H1 (cell line): ENCODE data around the gene ATP1A3. TPM values are rescaled to one million over a fixed set of nuclear protein-coding genes. Genes with fewer than 3 reads are reported as not detected.

Experiments
- ASH2L ChIP-seq: fragments of 200-600, 300-600 bp; sonication (generic); IDR thresholded peaks from one replicate; pipeline ENCODE4 v1.7.1; 2017; ENCODE audit warnings: low read length
- BACH1 ChIP-seq: IDR thresholded peaks from 2 replicates; pipeline ENCODE4 v1.6.1; 2012; ENCODE audit warnings: low read length, improper control_type of control experiment
- CBX8 ChIP-seq: fragments of 300-800, 300-1000 bp; sonication (generic); IDR thresholded peaks from 2 replicates; pipeline ENCODE4 v1.7.1; 2016; ENCODE audit warnings: low read depth, low read length, borderline replicate concordance
- CHD1 ChIP-seq: IDR thresholded peaks from 2 replicates; pipeline ENCODE4 v1.6.1; 2012; ENCODE audit warnings: low read depth, low read length, improper control_type of control experiment
- CTCF ChIP-seq, 3 experiments: IDR thresholded peaks; 1 replicate in 2 of 3; 2 replicates in 1 of 3; pipeline versions ENCODE4 v1.5.1 to v1.6.1; 2011; ENCODE audit warnings: low read length in 3 of 3, mild to moderate bottlenecking in 3 of 3, inconsistent platforms in 2 of 3, low read depth in 1 of 3, moderate library complexity in 1 of 3; ENCODE audit not compliant: insufficient read depth in 1 of 3; ENCODE audit errors: control extremely low read depth in 1 of 3
- HDAC2 ChIP-seq, 2 experiments: fragments of 300-600 bp in 1 of 2; sonication (generic) in 1 of 2; IDR thresholded peaks; 2 replicates each; pipeline ENCODE4 v1.6.1; 2011 to 2012; ENCODE audit warnings: low read depth in 2 of 2, low read length in 2 of 2, mild to moderate bottlenecking in 2 of 2, moderate library complexity in 2 of 2, borderline replicate concordance in 1 of 2, inconsistent platforms in 1 of 2
- KDM4A ChIP-seq: IDR thresholded peaks from one replicate; pipeline ENCODE4 v1.7.1; 2012; ENCODE audit warnings: low read depth, mild to moderate bottlenecking, moderate library complexity, low read length, inconsistent platforms; ENCODE audit not compliant: severe bottlenecking
- RAD21 ChIP-seq, 2 experiments: IDR thresholded peaks in 1 of 2; conservative IDR thresholded peaks in 1 of 2; 2 replicates each; pipeline ENCODE4 v1.6.1; 2011; ENCODE audit warnings: low read depth in 2 of 2, low read length in 2 of 2, improper control_type of control experiment in 1 of 2, inconsistent platforms in 1 of 2, mild to moderate bottlenecking in 1 of 2, moderate library complexity in 1 of 2
- RBBP5 ChIP-seq: IDR thresholded peaks from 2 replicates; pipeline ENCODE4 v1.7.1; 2012; ENCODE audit warnings: low read depth, mild to moderate bottlenecking, inconsistent platforms, low read length, moderate library complexity, borderline replicate concordance
- SIRT6 ChIP-seq: IDR thresholded peaks from one replicate; pipeline ENCODE4 v1.7.1; 2012; ENCODE audit warnings: low read length, inconsistent platforms
- SP2 ChIP-seq: IDR thresholded peaks from 2 replicates; pipeline ENCODE4 v1.6.1; 2012; ENCODE audit warnings: mild to moderate bottlenecking, low read length, inconsistent platforms
- TAF7 ChIP-seq: optimal IDR thresholded peaks from 2 replicates; pipeline ENCODE3; 2011; ENCODE audit warnings: low read depth, mild to moderate bottlenecking, inconsistent platforms, low read length, moderate library complexity, borderline replicate concordance
- TBP ChIP-seq: IDR thresholded peaks from 2 replicates; pipeline ENCODE4 v1.6.1; 2011; ENCODE audit warnings: low read depth, low read length, improper control_type of control experiment
- TCF12 ChIP-seq: IDR thresholded peaks from 2 replicates; pipeline ENCODE4 v1.6.1; 2011; ENCODE audit warnings: low read depth, mild to moderate bottlenecking, low read length
- USF2 ChIP-seq: IDR thresholded peaks from 2 replicates; pipeline ENCODE4 v1.6.1; 2011; ENCODE audit warnings: low read length, improper control_type of control experiment
- polyA plus RNA-seq, 7 experiments: library from polyadenylated mRNA; depleted of rRNA in 3 of 7; stranded (reverse) in 5 of 7; unstranded in 2 of 7; fragments of >200 nt in 5 of 7; fragments of 200-250 nt in 2 of 7; gene quantifications; 1 replicate in 5 of 7; 2 replicates in 1 of 7; 4 replicates in 1 of 7; pipeline versions ENCODE4 v1.2.1 to v1.2.3, GENCODE V29; 2011 to 2013; ENCODE audit warnings: missing spikeins in 2 of 7, mixed read lengths in 2 of 7
- total RNA-seq: library from RNA; stranded (reverse); fragmentation: NEBNext Ultra II Directional; extraction: Animal tissue kit (Norgen Biotek cat#: 25700); gene quantifications from 2 replicates; pipeline ENCODE4 v1.2.1, GENCODE V29; 2021

ATP1A3 gene
- total and polyA plus RNA-seq, 2 of the 8 experiments (the other 6 are each of a cell fraction or from before 2014, with no cell fraction given), result 11.1 to 41.2 TPM

GRCh38 chr19:41998246-41999020, 4.4 kb upstream of the ATP1A3 start (continued):
- no peak for TF ChIP-seq USF2
- TF ChIP-seq BACH1, result no peak
- TF ChIP-seq SIRT6, result no peak
- TF ChIP-seq HDAC2 (IDR thresholded peaks at IDR 0.05; ENCODE audit: borderline replicate concordance in 1 of 2, low read depth in 2 of 2, low read length in 2 of 2), result 0 out of 4 replicates have a peak, but pooled peaks of 1 of the 2 experiments have one; percentile 19
- peak; percentile 56 for TF ChIP-seq TAF7
- no peak for TF ChIP-seq TCF12
- no peak for TF ChIP-seq RBBP5
- TF ChIP-seq RAD21 (IDR thresholded peaks at IDR 0.05 in 1 of 2, conservative IDR thresholded peaks at IDR 0.05 in 1 of 2; ENCODE audit: low read depth in 2 of 2, low read length in 2 of 2), result peak; percentile 51 to 74
- TF ChIP-seq SP2, result no peak
- TF ChIP-seq TBP, result no peak
- TF ChIP-seq ASH2L, result no peak
- no peak for TF ChIP-seq CBX8
- no peak for TF ChIP-seq CHD1
- peak; percentile 63 for TF ChIP-seq KDM4A
- peak; percentile 79 to 88 (median 82) for TF ChIP-seq CTCF (IDR thresholded peaks at IDR 0.05; ENCODE audit: control extremely low read depth in 1 of 3, insufficient read depth in 1 of 3, low read depth in 1 of 3, low read length in 3 of 3)
